ENCODE data around the gene ZFP36L2. TPM values are rescaled to one million over a fixed set of nuclear protein-coding genes. Genes with fewer than 3 reads are reported as not detected.

The ZFP36L2 gene
- total and polyA plus RNA-seq, 9 of the 15 experiments (the other 6 are each of a cell fraction or from before 2014, with no cell fraction given), result 4.1 to 60.6 (median 20.3) TPM

GRCh38 chr2:43174368-43174916 lies 52.0 kb downstream of the ZFP36L2 start (continued):
- TF ChIP-seq USF2 (CRISPR knock-in tag; IDR thresholded peaks at IDR 0.05) (no peak), RERE (CRISPR knock-in tag; IDR thresholded peaks at IDR 0.05; ENCODE audit: borderline replicate concordance) (no peak), U2AF2 (optimal IDR thresholded peaks at IDR 0.05; ENCODE audit: low read depth, low read length) (no peak), FOXA3 (CRISPR knock-in tag; conservative IDR thresholded peaks at IDR 0.05 in 1 of 2, IDR thresholded peaks at IDR 0.05 in 1 of 2) (no peak), NR1H2 (CRISPR knock-in tag; IDR thresholded peaks at IDR 0.05) (no peak), BRF2 (IDR thresholded peaks at IDR 0.05; ENCODE audit: borderline replicate concordance, insufficient read depth, insufficient read length) (no peak), ZBTB8A (IDR thresholded peaks at IDR 0.05; ENCODE audit: partially characterized antibody) (no peak), ZNF79 (CRISPR knock-in tag; IDR thresholded peaks at IDR 0.05; ENCODE audit: low read depth) (no peak), NR2F6 (CRISPR knock-in tag; IDR thresholded peaks at IDR 0.05) (no peak), CBFA2T3 (IDR thresholded peaks at IDR 0.05) (no peak), RFX1 (IDR thresholded peaks at IDR 0.05) (no peak), POU5F1 (IDR thresholded peaks at IDR 0.05; ENCODE audit: borderline replicate concordance, low read depth, low read length, partially characterized antibody) (no peak), ZNF217 (CRISPR knock-in tag; IDR thresholded peaks at IDR 0.05) (no peak), PHB2 (IDR thresholded peaks at IDR 0.05; ENCODE audit: low read depth) (no peak), DIDO1 (tag; IDR thresholded peaks at IDR 0.05; ENCODE audit: low read depth) (peak; percentile 29; the same call in 1 of the 2 replicates), MTA1 (IDR thresholded peaks at IDR 0.05; ENCODE audit: borderline replicate concordance) (peak; percentile 65; the same call in 1 of the 2 replicates), ATF7 (IDR thresholded peaks at IDR 0.05) (no peak), HNRNPH1 (optimal IDR thresholded peaks at IDR 0.05; ENCODE audit: low read depth, low read length) (no peak), MITF (IDR thresholded peaks at IDR 0.05) (no peak), ZC3H8 (IDR thresholded peaks at IDR 0.05) (no peak), ZKSCAN1 (IDR thresholded peaks at IDR 0.05; ENCODE audit: low read depth, low read length) (no peak)

Data from K562 (cell line).